CD4-positive, alpha-beta T cell (primary cell): ENCODE results near the gene FMNL1. TPM values are rescaled to one million over a fixed set of nuclear protein-coding genes. Genes with fewer than 3 reads are reported as not detected.

Experiments used
- ATAC-seq: fragments of 200-7000 bp; cut with Tn5 transposase; one replicate; pipeline ENCODE4 v1.10.0; 2022; ENCODE audit warnings: mild to moderate bottlenecking; ENCODE audit not compliant: poor library complexity
- CTCF ChIA-PET: fragments of 350-600 bp; sonication (Branson Sonifier 250); formaldehyde crosslinking; loops from one replicate; lab custom pipeline; 2021; ENCODE audit warnings: antibody characterized with exemption, inconsistent platforms; lab: Charles Lee
- POLR2A ChIA-PET: fragments of 350-600 bp; sonication (Branson Sonifier 250); formaldehyde crosslinking; loops from one replicate; lab custom pipeline; 2021; ENCODE audit warnings: antibody characterized with exemption, inconsistent platforms; lab: Charles Lee
- DNase-seq, 14 experiments: peaks; one replicate each; pipeline ENCODE4 v3.0.0-alpha.2; 2013 to 2020; ENCODE audit warnings: mixed read lengths in 2 of 14
- H3K27ac ChIP-seq, 2 donors: one replicate each; pipeline versions ENCODE4 v1.5.1 to v1.7.0; 2013; ENCODE audit warnings: low read length in 2 of 2, low read depth in 1 of 2, mild to moderate bottlenecking in 1 of 2
- H3K27me3 ChIP-seq, 2 experiments: 1 replicate in 1 of 2; 2 replicates in 1 of 2; pipeline versions ENCODE4 v1.6.1 to v1.7.0; 2013; ENCODE audit warnings: low read length in 2 of 2, control low read depth in 1 of 2, mild to moderate bottlenecking in 1 of 2, moderate library complexity in 1 of 2; ENCODE audit not compliant: insufficient read depth in 2 of 2, control insufficient read depth in 1 of 2
- H3K36me3 ChIP-seq: one replicate; pipeline ENCODE4 v1.6.1; 2013; ENCODE audit warnings: low read length, control low read depth; ENCODE audit not compliant: insufficient read depth
- H3K4me1 ChIP-seq: one replicate; pipeline ENCODE4 v1.6.1; 2013; ENCODE audit warnings: low read length, control low read depth; ENCODE audit not compliant: insufficient read depth
- H3K4me3 ChIP-seq: one replicate; pipeline ENCODE4 v1.5.1; 2013; ENCODE audit warnings: mild to moderate bottlenecking, low read length, moderate library complexity
- H3K9me3 ChIP-seq, 2 experiments: 1 replicate in 1 of 2; 2 replicates in 1 of 2; pipeline versions ENCODE4 v1.6.1 to v1.7.0; 2013; ENCODE audit warnings: low read length in 2 of 2, mild to moderate bottlenecking in 2 of 2, control low read depth in 1 of 2, moderate library complexity in 1 of 2; ENCODE audit not compliant: control insufficient read depth in 1 of 2, insufficient read depth in 1 of 2
- H3K27ac Mint-ChIP-seq: one replicate; pipeline ENCODE4 v1.8.0; 2020; ENCODE audit warnings: mixed read lengths
- H3K27me3 Mint-ChIP-seq: one replicate; pipeline ENCODE4 v1.8.0; 2021; ENCODE audit warnings: mixed read lengths
- H3K36me3 Mint-ChIP-seq: one replicate; pipeline ENCODE4 v1.8.0; 2021; ENCODE audit warnings: low read depth, mixed read lengths
- H3K4me1 Mint-ChIP-seq: one replicate; pipeline ENCODE4 v1.8.0; 2021; ENCODE audit warnings: low read depth, mixed read lengths
- H3K4me3 Mint-ChIP-seq: one replicate; pipeline ENCODE4 v1.8.0; 2020; ENCODE audit warnings: mild to moderate bottlenecking, mixed read lengths
- H3K9me3 Mint-ChIP-seq: one replicate; pipeline ENCODE4 v1.8.0; 2020; ENCODE audit warnings: mixed read lengths
- intact Hi-C, 2 experiments: fragments of 100-400 bp; cut with DNase I in 1 of 2; cut with micrococcal nuclease in 1 of 2; formaldehyde crosslinking; loops; one replicate each; pipeline versions ENCODE4 v1.15.1 to v1.9.0; 2023 to 2025; cut with DNase I, micrococcal nuclease
- total RNA-seq, 174 experiments: library from RNA in 2 of 174; stranded (reverse) in 2 of 174; gene quantifications; one replicate each; pipeline ENCODE4 v1.2.3 and lab custom pipeline; 2021 to 2026
- TF ChIP-seq, protein P1 (sequence below): fragments of 200-600 bp; IDR thresholded peaks from one replicate; pipeline ENCODE4 v1.8.0; 2022; ENCODE audit warnings: antibody characterized with exemption, mild to moderate bottlenecking

The FMNL1 gene
- total RNA-seq, 2 experiments from 2014 or later: 378 to 387 TPM

DNA sequence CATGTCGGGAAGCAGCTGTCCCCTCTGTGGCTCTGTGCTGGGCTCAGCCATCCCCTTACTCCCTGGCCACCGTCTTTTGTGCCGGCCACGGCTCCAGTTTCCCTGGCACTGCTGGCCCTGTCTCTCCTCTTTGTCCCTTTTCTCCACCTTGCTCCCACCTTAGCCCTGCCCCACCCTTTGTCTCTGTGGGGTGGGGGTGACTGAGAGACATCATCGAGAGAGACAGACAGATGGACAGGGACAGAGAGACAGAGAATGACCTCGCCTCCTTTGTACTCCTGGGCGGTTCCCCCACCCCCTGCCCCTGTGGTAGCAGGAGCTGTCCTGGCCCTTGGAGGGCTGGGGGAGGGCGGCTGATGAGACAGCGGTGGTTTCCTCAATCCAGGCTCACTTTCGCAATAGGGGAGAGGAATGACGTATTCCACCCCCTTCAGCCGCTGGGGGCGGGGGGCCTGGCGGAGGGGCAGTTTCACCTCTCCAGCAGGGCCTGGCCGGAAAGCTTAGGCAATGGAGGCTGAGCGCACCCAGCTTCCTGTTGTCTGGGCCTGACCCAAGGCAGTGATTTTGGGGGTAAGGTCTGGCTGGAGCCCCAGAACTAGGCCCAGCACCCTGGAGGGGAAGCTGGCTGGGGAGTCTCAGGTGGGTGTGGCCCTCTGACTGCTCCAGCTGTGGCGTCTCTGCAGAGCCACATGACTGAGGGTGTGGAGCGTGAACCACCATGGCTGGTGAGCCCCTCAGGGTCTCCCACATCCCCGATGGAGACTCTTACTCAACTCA lies 7.3 kb downstream of the FMNL1 start:
- H3K27ac ChIP-seq: peak overlapping the region; percentile 98 to 99
- intact Hi-C loops: loop anchor here (1.0 to 5.0 kb wide), 4 partner anchors 8 to 353 kb away; partner anchors contain the start of genes FMNL1 (in 1 of the 2), MAP3K14 (in 1 of the 2) and SPATA32 (in 1 of the 2)
- peaks cover 42% of the 10 kb centered on the region for H3K36me3 ChIP-seq
- peak; percentile 56 to 93 (median 79) for DNase-seq
- H3K9me3 Mint-ChIP-seq: no peaks in the 10 kb centered on the region
- peaks cover 57% of the 10 kb centered on the region for H3K36me3 Mint-ChIP-seq
- peak overlapping the region; percentile 87 for H3K4me3 Mint-ChIP-seq
- H3K27me3 Mint-ChIP-seq: no peaks in the 10 kb centered on the region
- H3K4me1 ChIP-seq: peaks cover 98% of the 10 kb centered on the region
- CTCF ChIA-PET: interaction anchor here (1.0 to 5.4 kb wide), 7 partner anchors 9 to 93 kb away, joined by 3 to 77 read pairs (median 7); partner anchors contain the start of genes ACBD4 and FMNL1
- no peaks in the 10 kb centered on the region for H3K9me3 ChIP-seq
- peaks cover 79% of the 10 kb centered on the region for H3K4me1 Mint-ChIP-seq
- no peaks in the 10 kb centered on the region for H3K27me3 ChIP-seq
- H3K4me3 ChIP-seq: peak overlapping the region; percentile 99
- TF ChIP-seq, protein P1, sequence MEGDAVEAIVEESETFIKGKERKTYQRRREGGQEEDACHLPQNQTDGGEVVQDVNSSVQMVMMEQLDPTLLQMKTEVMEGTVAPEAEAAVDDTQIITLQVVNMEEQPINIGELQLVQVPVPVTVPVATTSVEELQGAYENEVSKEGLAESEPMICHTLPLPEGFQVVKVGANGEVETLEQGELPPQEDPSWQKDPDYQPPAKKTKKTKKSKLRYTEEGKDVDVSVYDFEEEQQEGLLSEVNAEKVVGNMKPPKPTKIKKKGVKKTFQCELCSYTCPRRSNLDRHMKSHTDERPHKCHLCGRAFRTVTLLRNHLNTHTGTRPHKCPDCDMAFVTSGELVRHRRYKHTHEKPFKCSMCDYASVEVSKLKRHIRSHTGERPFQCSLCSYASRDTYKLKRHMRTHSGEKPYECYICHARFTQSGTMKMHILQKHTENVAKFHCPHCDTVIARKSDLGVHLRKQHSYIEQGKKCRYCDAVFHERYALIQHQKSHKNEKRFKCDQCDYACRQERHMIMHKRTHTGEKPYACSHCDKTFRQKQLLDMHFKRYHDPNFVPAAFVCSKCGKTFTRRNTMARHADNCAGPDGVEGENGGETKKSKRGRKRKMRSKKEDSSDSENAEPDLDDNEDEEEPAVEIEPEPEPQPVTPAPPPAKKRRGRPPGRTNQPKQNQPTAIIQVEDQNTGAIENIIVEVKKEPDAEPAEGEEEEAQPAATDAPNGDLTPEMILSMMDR: no peak
- H3K27ac Mint-ChIP-seq: peak overlapping the region; percentile 100
- POLR2A ChIA-PET: interaction anchor here (0.6 to 16.4 kb wide), 9 partner anchors 8 to 179 kb away, joined by 3 to 346 read pairs (median 18); partner anchors contain the start of genes FMNL1, HEXIM1, HEXIM2 and MAP3K14
- peak; percentile 57 for ATAC-seq

DNA sequence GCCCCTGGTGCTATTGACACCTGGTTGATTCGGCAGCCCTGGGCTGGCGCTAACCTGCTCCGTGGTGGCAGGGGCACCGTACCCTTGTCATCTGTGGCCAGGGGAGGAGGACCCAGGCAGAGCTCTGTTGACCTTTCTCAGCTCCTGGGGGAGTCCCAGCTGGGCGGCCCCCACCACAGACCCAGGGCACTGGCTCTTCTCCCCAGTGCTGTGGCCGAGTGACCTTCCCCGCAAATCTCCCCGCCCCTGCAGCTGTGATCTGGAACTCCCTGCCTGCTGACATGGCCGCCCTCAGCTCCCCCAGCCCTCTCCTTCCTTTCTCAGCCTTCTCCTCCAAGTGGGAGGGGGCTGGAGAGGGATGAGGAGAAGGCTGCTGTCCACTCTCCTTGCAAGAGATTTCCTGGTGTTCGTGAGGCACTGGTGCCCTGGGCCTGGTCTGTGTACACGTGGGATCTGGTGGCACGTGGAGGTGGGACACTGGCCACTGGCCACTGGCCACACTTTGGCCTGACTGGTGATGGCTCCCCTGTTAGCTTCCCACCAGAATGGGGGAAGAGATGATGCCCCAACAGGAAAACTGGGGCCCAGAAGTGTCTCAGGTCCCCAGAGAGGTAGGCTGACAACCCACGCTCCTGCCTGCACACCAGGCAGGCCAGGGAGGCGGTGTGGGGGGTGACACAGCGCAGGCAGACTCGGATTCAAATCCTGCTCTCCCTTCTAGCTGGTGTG lies 8.2 kb downstream of the FMNL1 start:
- Histone ChIP-seq H3K27ac (peak overlapping the region; percentile 98 to 99), H3K36me3 (peaks cover 47% of the 10 kb centered on the region), H3K9me3 (no peaks in the 10 kb centered on the region), H3K27me3 (no peaks in the 10 kb centered on the region), H3K4me1 (peaks cover 98% of the 10 kb centered on the region), H3K4me3 (peak overlapping the region; percentile 99)
- intact Hi-C loops: loop anchor here (1.0 to 5.0 kb wide), 4 partner anchors 9 to 352 kb away; partner anchors contain the start of genes FMNL1 (in 1 of the 2), MAP3K14 (in 1 of the 2) and SPATA32 (in 1 of the 2)
- DNase-seq: peak in 3 of 14 experiments; percentile 32 to 65 (median 58)
- Mint-ChIP-seq H3K27ac (peak overlapping the region; percentile 100), H3K4me1 (peaks cover 85% of the 10 kb centered on the region), H3K36me3 (peaks cover 63% of the 10 kb centered on the region), H3K4me3 (peak overlapping the region; percentile 87), H3K27me3 (no peaks in the 10 kb centered on the region), H3K9me3 (no peaks in the 10 kb centered on the region)
- no peak for ATAC-seq
- POLR2A ChIA-PET: interaction anchor here (1.2 to 16.4 kb wide), 7 partner anchors 9 to 167 kb away, joined by 3 to 346 read pairs (median 57); partner anchors contain the start of genes FMNL1, HEXIM1, HEXIM2 and MAP3K14
- TF ChIP-seq, protein P1: no peak
- CTCF ChIA-PET: interaction anchor here (1.0 to 5.4 kb wide), 7 partner anchors 10 to 94 kb away, joined by 3 to 77 read pairs (median 7); partner anchors contain the start of genes ACBD4 and FMNL1

DNA sequence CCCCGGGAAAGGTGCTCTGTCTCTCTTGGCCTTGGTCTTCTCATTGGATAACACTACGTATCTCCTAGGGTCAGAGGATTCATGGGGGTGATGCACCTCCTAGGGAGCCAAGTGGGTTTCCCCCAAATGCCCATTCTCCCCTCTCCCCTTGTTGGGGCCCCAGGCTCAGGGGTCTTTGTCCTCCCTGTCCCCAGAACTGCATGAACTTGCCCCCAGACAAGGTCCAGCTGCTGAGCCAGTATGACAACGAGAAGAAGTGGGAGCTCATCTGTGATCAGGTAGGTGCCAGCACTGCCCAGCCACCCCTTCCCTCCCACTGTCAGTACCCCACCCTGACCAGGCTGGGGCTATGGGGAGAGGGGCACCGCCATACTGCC lies 8.7 kb downstream of the FMNL1 start:
- intact Hi-C loops: no loop called here
- no peak overlapping the region for H3K4me3 ChIP-seq
- H3K36me3 Mint-ChIP-seq: peaks cover 63% of the 10 kb centered on the region
- ATAC-seq: no peak
- H3K9me3 Mint-ChIP-seq: no peaks in the 10 kb centered on the region
- H3K4me1 ChIP-seq: peaks cover 98% of the 10 kb centered on the region
- no peak for DNase-seq
- H3K9me3 ChIP-seq: no peaks in the 10 kb centered on the region
- ChIA-PET POLR2A (interaction anchor here (1.2 to 16.4 kb wide), 7 partner anchors 10 to 167 kb away, joined by 3 to 346 read pairs (median 18); partner anchors contain the start of genes FMNL1, HEXIM1 and MAP3K14), CTCF (interaction anchor here (1.0 to 5.4 kb wide), 4 partner anchors 10 to 95 kb away, joined by 3 to 77 read pairs (median 10); partner anchors contain the start of genes ACBD4 and FMNL1)
- peak overlapping the region; percentile 100 for H3K27ac Mint-ChIP-seq
- H3K36me3 ChIP-seq: peaks cover 53% of the 10 kb centered on the region
- H3K4me1 Mint-ChIP-seq: peaks cover 85% of the 10 kb centered on the region
- peak overlapping the region; percentile 87 for H3K4me3 Mint-ChIP-seq
- TF ChIP-seq, protein P1: no peak
- peak overlapping the region; percentile 98 to 99 for H3K27ac ChIP-seq
- no peaks in the 10 kb centered on the region for H3K27me3 ChIP-seq
- no peaks in the 10 kb centered on the region for H3K27me3 Mint-ChIP-seq
